PC-9 (cell line): ENCODE results near the gene C19orf53. TPM values are rescaled to one million over a fixed set of nuclear protein-coding genes. Genes with fewer than 3 reads are reported as not detected.

Source experiments
- BruUV-seq: library from RNA; stranded (reverse); fragments of 400-500 nt; replicated peaks from 2 replicates; lab custom pipeline; 2021; lab: Mats Ljungman, UMichigan
- CTCF ChIA-PET: fragments of 300-600 bp; sonication (Branson Sonifier 250); formaldehyde crosslinking; loops from one replicate; lab custom pipeline; 2022; ENCODE audit warnings: antibody characterized with exemption; lab: Charles Lee
- POLR2A ChIA-PET: fragments of 300-600 bp; sonication (Branson Sonifier 250); formaldehyde crosslinking; loops from one replicate; lab custom pipeline; 2022; ENCODE audit warnings: antibody characterized with exemption; ENCODE audit not compliant: unreplicated experiment; lab: Charles Lee
- DNase-seq, 2 experiments: peaks; one replicate each; pipeline versions ENCODE4 v3.0.0 to v3.0.0-alpha.2; 2015 to 2022; ENCODE audit warnings: mixed read lengths in 1 of 2
- H2AFZ ChIP-seq: fragments of 200-600 bp; sonication (generic); 2 replicates; pipeline ENCODE4 v1.8.1; 2017; ENCODE audit warnings: antibody characterized with exemption
- H3F3A ChIP-seq: fragments of 200-600 bp; sonication (generic); 2 replicates; pipeline ENCODE4 v1.8.1; 2017; ENCODE audit warnings: antibody characterized with exemption, mild to moderate bottlenecking, low read depth; ENCODE audit not compliant: insufficient read depth
- H3K27ac ChIP-seq: fragments of 200-600 bp; sonication (generic); 2 replicates; pipeline ENCODE4 v1.6.1; 2016; ENCODE audit warnings: mixed run types
- H3K27me3 ChIP-seq: fragments of 200-600 bp; sonication (generic); 2 replicates; pipeline ENCODE4 v1.6.1; 2016; ENCODE audit warnings: low read depth, mixed run types; ENCODE audit not compliant: insufficient read depth
- H3K36me3 ChIP-seq: fragments of 200-600 bp; sonication (generic); 2 replicates; pipeline ENCODE4 v1.6.1; 2016; ENCODE audit warnings: low read depth, mixed run types
- H3K4me1 ChIP-seq: fragments of 200-600 bp; sonication (generic); replicated peaks from 2 replicates; pipeline ENCODE4 v1.6.1; 2016; ENCODE audit warnings: mixed run types; ENCODE audit not compliant: insufficient read depth
- H3K4me2 ChIP-seq: fragments of 200-600 bp; sonication (generic); 2 replicates; pipeline ENCODE4 v1.6.1; 2017; ENCODE audit warnings: mixed run types
- H3K4me3 ChIP-seq: fragments of 200-600 bp; sonication (generic); 2 replicates; pipeline ENCODE4 v1.6.1; 2016; ENCODE audit warnings: mixed run types
- H3K79me2 ChIP-seq: fragments of 200-600 bp; sonication (generic); 2 replicates; pipeline ENCODE4 v1.6.1; 2017; ENCODE audit warnings: low read depth, mixed run types
- H3K9me2 ChIP-seq: fragments of 200-600 bp; sonication (generic); 2 replicates; pipeline ENCODE4 v1.8.1; 2017; ENCODE audit warnings: mild to moderate bottlenecking; ENCODE audit not compliant: insufficient read depth
- H3K9me3 ChIP-seq: fragments of 200-600 bp; sonication (generic); 2 replicates; pipeline ENCODE4 v1.8.1; 2016; ENCODE audit warnings: low read depth; ENCODE audit not compliant: insufficient read depth
- H4K20me1 ChIP-seq: fragments of 200-600 bp; sonication (generic); 2 replicates; pipeline ENCODE4 v1.8.1; 2017; ENCODE audit not compliant: insufficient read depth
- CTCF ChIP-seq: fragments of 200-600 bp; sonication (generic); conservative IDR thresholded peaks from 2 replicates; pipeline ENCODE4 v1.6.1; 2017; ENCODE audit warnings: mixed run types, antibody characterized with exemption, mild to moderate bottlenecking, moderate library complexity
- EZH2 ChIP-seq: fragments of 200-600 bp; sonication (generic); IDR thresholded peaks from 2 replicates; pipeline ENCODE4 v1.8.0; 2017; ENCODE audit warnings: antibody characterized with exemption, low read depth
- intact Hi-C: fragments of 100-400 bp; cut with micrococcal nuclease; formaldehyde crosslinking; loops from one replicate; pipeline ENCODE4 v1.10.0; 2022; ENCODE audit not compliant: unreplicated experiment
- total RNA-seq: library from RNA; stranded (reverse); gene quantifications from 2 replicates; pipeline ENCODE4 v1.2.3, GENCODE V29; 2021

C19orf53 gene
- total RNA-seq, 1 experiment from 2014 or later: 121 TPM

- Histone ChIP-seq H4K20me1 (peaks cover 6% of the 10 kb centered on the region; the same call in 1 of the 2 replicates), H3K27me3 (no peaks in the 10 kb centered on the region), H3K4me3 (no peak overlapping the region), H3K27ac (no peak overlapping the region), H3K9me2 (no peaks in the 10 kb centered on the region), H3K4me1 (peaks cover 9% of the 10 kb centered on the region; the same call in 1 of the 2 replicates), H2AFZ (no peak overlapping the region), H3K9me3 (no peaks in the 10 kb centered on the region), H3K79me2 (peaks cover 21% of the 10 kb centered on the region), H3K36me3 (peaks cover 11% of the 10 kb centered on the region; the same call in 1 of the 2 replicates), H3K4me2 (no peak overlapping the region), H3F3A (peaks cover 12% of the 10 kb centered on the region; the same call in 1 of the 2 replicates)
- CTCF ChIA-PET: interaction anchor here (0.6 to 1.2 kb wide), 2 partner anchors 13 to 23 kb away, joined by 4 to 6 read pairs; partner anchors contain the start of gene C19orf53
- intact Hi-C loops: no loop called here
- POLR2A ChIA-PET: no interaction called here
- no TSS peak for BruUV-seq
- no peak for DNase-seq
- TF ChIP-seq CTCF (0 out of 2 replicates have a peak, but pooled peaks have one; percentile 35), EZH2 (no peak)
Observed at GRCh38 chr19:13761423-13761822, 12.8 kb upstream of the C19orf53 start.

GRCh38 chr19:13762635-13763235, 11.5 kb upstream of the C19orf53 start:
- TF ChIP-seq EZH2 (no peak), CTCF (no peak)
- no peak overlapping the region for H3K27ac ChIP-seq
- H2AFZ ChIP-seq: no peak overlapping the region
- no peaks in the 10 kb centered on the region for H3K9me3 ChIP-seq
- H3K4me2 ChIP-seq: no peak overlapping the region
- POLR2A ChIA-PET: no interaction called here
- H3K4me3 ChIP-seq: no peak overlapping the region
- peaks cover 9% of the 10 kb centered on the region; the same call in 1 of the 2 replicates for H3K4me1 ChIP-seq
- intact Hi-C loops: no loop called here
- DNase-seq: no peak
- no peaks in the 10 kb centered on the region for H3K9me2 ChIP-seq
- peaks cover 6% of the 10 kb centered on the region; the same call in 1 of the 2 replicates for H4K20me1 ChIP-seq
- no peaks in the 10 kb centered on the region for H3K27me3 ChIP-seq
- peaks cover 14% of the 10 kb centered on the region; the same call in 1 of the 2 replicates for H3F3A ChIP-seq
- peaks cover 11% of the 10 kb centered on the region; the same call in 1 of the 2 replicates for H3K36me3 ChIP-seq
- BruUV-seq: no TSS peak
- H3K79me2 ChIP-seq: peaks cover 21% of the 10 kb centered on the region
- CTCF ChIA-PET: no interaction called here

GRCh38 chr19:13763265-13763664, 11.0 kb upstream of the C19orf53 start:
- TF ChIP-seq EZH2 (no peak), CTCF (no peak)
- Histone ChIP-seq H3K27ac (no peak overlapping the region), H3K4me2 (peak overlapping the region; percentile 64), H3K4me3 (peak overlapping the region; percentile 61; the same call in 1 of the 2 replicates), H3K27me3 (no peaks in the 10 kb centered on the region), H3F3A (peaks cover 19% of the 10 kb centered on the region; the same call in 1 of the 2 replicates), H3K36me3 (peaks cover 8% of the 10 kb centered on the region; the same call in 1 of the 2 replicates), H3K79me2 (peaks cover 21% of the 10 kb centered on the region), H3K4me1 (peaks cover 9% of the 10 kb centered on the region; the same call in 1 of the 2 replicates), H2AFZ (no peak overlapping the region), H3K9me3 (no peaks in the 10 kb centered on the region), H3K9me2 (no peaks in the 10 kb centered on the region), H4K20me1 (peaks cover 6% of the 10 kb centered on the region; the same call in 1 of the 2 replicates)
- POLR2A ChIA-PET: no interaction called here
- CTCF ChIA-PET: no interaction called here
- no peak for DNase-seq
- intact Hi-C loops: no loop called here
- no TSS peak for BruUV-seq
